B cell (primary cell): ENCODE measurements around the gene TRPT1.

Experiments
- CTCF ChIP-seq: fragments of 200-600 bp; IDR thresholded peaks from one replicate; pipeline ENCODE4 v1.8.0; 2022; ENCODE audit warnings: antibody characterized with exemption, mild to moderate bottlenecking
- EZH2 ChIP-seq: IDR thresholded peaks from 2 replicates; pipeline ENCODE4 v1.6.1; 2012; ENCODE audit warnings: borderline replicate concordance, low read depth, mild to moderate bottlenecking, moderate library complexity, low read length; ENCODE audit not compliant: insufficient read depth, poor library complexity, severe bottlenecking

DNA sequence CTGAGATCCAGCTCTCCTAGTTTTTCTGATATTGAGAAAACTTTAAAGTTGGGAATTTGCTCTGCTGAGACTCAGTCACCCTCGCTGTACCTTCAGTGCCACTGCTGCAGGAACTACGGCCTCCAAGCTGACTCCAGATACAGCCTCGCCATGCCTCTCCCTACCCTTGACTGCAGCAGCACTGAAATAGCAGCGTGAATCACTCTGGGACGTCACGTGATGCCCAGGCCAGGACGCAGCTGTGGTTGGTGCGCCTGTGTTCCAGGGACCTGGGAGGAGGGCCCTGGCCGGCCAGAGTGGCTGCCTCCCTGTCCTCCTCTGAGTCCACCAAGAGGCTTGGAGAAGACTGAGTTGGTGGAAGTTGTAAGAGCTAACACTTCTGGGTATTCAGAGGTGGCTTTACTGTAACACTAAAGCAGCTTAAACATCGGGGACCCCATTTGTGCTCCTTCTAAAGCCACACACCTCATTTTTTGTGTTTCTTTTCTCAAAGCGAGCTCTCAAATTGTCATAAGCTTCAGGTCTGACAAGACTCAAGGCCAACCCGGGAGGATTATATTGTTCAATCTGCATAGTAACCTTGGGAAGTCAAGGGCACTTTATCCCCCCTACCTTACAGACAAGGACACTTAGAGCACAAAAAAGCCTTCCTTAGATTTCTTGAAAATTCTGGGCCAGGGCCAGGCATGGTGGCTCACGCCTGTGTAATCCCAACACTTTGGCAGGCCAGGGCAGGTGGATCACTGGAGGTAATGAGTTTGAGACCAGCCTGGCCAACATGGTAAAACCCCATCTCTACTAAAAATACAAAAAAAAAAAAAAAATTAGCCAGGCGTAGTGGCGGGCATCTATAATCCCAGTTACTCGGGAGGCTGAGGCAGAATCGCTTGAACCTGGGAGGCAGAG is 44.2 kb downstream of the TRPT1 start:
- no peak for TF ChIP-seq CTCF
- no peak for TF ChIP-seq EZH2
